Measurements from ENCODE around the gene ITPR2.

ITPR2 gene

GRCh38 chr12:26499979-26500640 is 332.9 kb downstream of the ITPR2 start:
- no peak for DNase-seq

- no peak for DNase-seq
These were observed 336.8 kb downstream of the ITPR2 start for GRCh38 chr12:26496170-26496569.

GRCh38 chr12:26493656-26494055 is 339.3 kb downstream of the ITPR2 start:
- DNase-seq: no peak

- DNase-seq: no peak
These were observed 340.6 kb downstream of the ITPR2 start for GRCh38 chr12:26492406-26492805.

- DNase-seq: no peak
These were observed 343.1 kb downstream of the ITPR2 start for GRCh38 chr12:26489908-26490307.

- DNase-seq: no peak
These were observed 344.6 kb downstream of the ITPR2 start for GRCh38 chr12:26488351-26488750.

GRCh38 chr12:26473291-26473690 is 359.7 kb downstream of the ITPR2 start:
- DNase-seq: no peak

GRCh38 chr12:26471560-26471959 is 361.4 kb downstream of the ITPR2 start:
- no peak for DNase-seq

GRCh38 chr12:26469421-26470180 is 363.4 kb downstream of the ITPR2 start:
- no peak for DNase-seq

GRCh38 chr12:26467351-26467750 is 365.6 kb downstream of the ITPR2 start:
- DNase-seq: no peak

GRCh38 chr12:26466726-26467125 is 366.3 kb downstream of the ITPR2 start:
- DNase-seq: no peak

GRCh38 chr12:26465419-26466097 is 367.4 kb downstream of the ITPR2 start:
- DNase-seq: no peak

GRCh38 chr12:26461776-26462175 is 371.2 kb downstream of the ITPR2 start:
- no peak for DNase-seq

GRCh38 chr12:26460361-26460760 is 372.6 kb downstream of the ITPR2 start:
- no peak for DNase-seq

- no peak for DNase-seq
These were observed 376.9 kb downstream of the ITPR2 start for GRCh38 chr12:26455936-26456574.

- DNase-seq: no peak
These were observed 379.7 kb downstream of the ITPR2 start for GRCh38 chr12:26453246-26453645.

GRCh38 chr12:26452511-26452910 is 380.5 kb downstream of the ITPR2 start:
- DNase-seq: no peak

GRCh38 chr12:26451763-26452162 is 381.2 kb downstream of the ITPR2 start:
- DNase-seq: no peak

GRCh38 chr12:26445909-26446308 is 387.1 kb downstream of the ITPR2 start:
- no peak for DNase-seq

- no peak for DNase-seq
These were observed 389.7 kb downstream of the ITPR2 start for GRCh38 chr12:26443309-26443708.

- no peak for DNase-seq
These were observed 391.6 kb downstream of the ITPR2 start for GRCh38 chr12:26441434-26441833.

GRCh38 chr12:26435069-26435404 is 398.0 kb downstream of the ITPR2 start:
- no peak for DNase-seq

- no peak for DNase-seq
These were observed 398.5 kb downstream of the ITPR2 start for GRCh38 chr12:26434299-26435068.

Measured in activated naive CD4-positive, alpha-beta T cell treated with anti-CD3 and anti-CD28 coated beads, Interleukin-2, amount 50 U/mL, for 16 hours (primary cell).